WTC11 (cell line): ENCODE results near the gene NEDD4L. TPM values are rescaled to one million over a fixed set of nuclear protein-coding genes. Genes with fewer than 3 reads are reported as not detected.

Experiments
- ATAC-seq: fragments of 200-7000 bp; cut with Tn5 transposase; 2 replicates; pipeline ENCODE4 v1.10.0; 2021; ENCODE audit warnings: mild to moderate bottlenecking, moderate library complexity
- CTCF ChIA-PET: fragments of 300-600 bp; sonication (Branson Sonifier 250); formaldehyde crosslinking; loops from one replicate; lab custom pipeline; 2021; ENCODE audit warnings: antibody characterized with exemption; lab: Charles Lee
- POLR2A ChIA-PET: fragments of 350-600 bp; sonication (Branson Sonifier 250); formaldehyde crosslinking; loops from one replicate; lab custom pipeline; 2021; ENCODE audit warnings: antibody characterized with exemption; lab: Charles Lee
- DNase-seq: peaks from one replicate; pipeline ENCODE4 v3.0.0; 2021; ENCODE audit warnings: low spot score
- H3K27ac Mint-ChIP-seq: 2 replicates; pipeline ENCODE4 v1.8.0; 2021; ENCODE audit warnings: mixed read lengths
- H3K27me3 Mint-ChIP-seq: 2 replicates; pipeline ENCODE4 v1.8.0; 2021; ENCODE audit warnings: low read depth, mild to moderate bottlenecking, moderate library complexity, mixed read lengths
- H3K36me3 Mint-ChIP-seq: 2 replicates; pipeline ENCODE4 v1.8.0; 2021; ENCODE audit warnings: mixed read lengths
- H3K4me1 Mint-ChIP-seq: 2 replicates; pipeline ENCODE4 v1.8.0; 2022; ENCODE audit warnings: mixed read lengths
- H3K4me3 Mint-ChIP-seq: 2 replicates; pipeline ENCODE4 v1.8.0; 2021; ENCODE audit warnings: mild to moderate bottlenecking, moderate library complexity, mixed read lengths
- H3K9me3 Mint-ChIP-seq: 2 replicates; pipeline ENCODE4 v1.8.0; 2021; ENCODE audit warnings: mixed read lengths
- CBFB ChIP-seq: sonication (generic); formaldehyde crosslinking; IDR thresholded peaks from 2 replicates; pipeline ENCODE4 v1.8.1; 2022; ENCODE audit warnings: mild to moderate bottlenecking, low read depth, missing genetic modification reagents
- CREB1 ChIP-seq: sonication (generic); formaldehyde crosslinking; IDR thresholded peaks from 2 replicates; pipeline ENCODE4 v1.8.0; 2023; ENCODE audit warnings: mild to moderate bottlenecking, missing genetic modification reagents
- FOXK1 ChIP-seq: sonication (generic); formaldehyde crosslinking; IDR thresholded peaks from 2 replicates; pipeline ENCODE4 v1.8.0; 2022; ENCODE audit warnings: mild to moderate bottlenecking, moderate library complexity, missing genetic modification reagents
- GTF2I ChIP-seq: fragments of 250-450 bp; sonication (Bioruptor Pico); conservative IDR thresholded peaks from 2 replicates; pipeline ENCODE4 v1.4.0; 2021; ENCODE audit warnings: mild to moderate bottlenecking
- HMGXB4 ChIP-seq: sonication (generic); formaldehyde crosslinking; IDR thresholded peaks from 2 replicates; pipeline ENCODE4 v1.8.1; 2023; ENCODE audit warnings: mild to moderate bottlenecking, moderate library complexity, missing genetic modification reagents
- JUN ChIP-seq: sonication (generic); formaldehyde crosslinking; IDR thresholded peaks from 2 replicates; pipeline ENCODE4 v1.8.0; 2023; ENCODE audit warnings: mild to moderate bottlenecking, missing genetic modification reagents
- NFYB ChIP-seq: sonication (generic); formaldehyde crosslinking; conservative IDR thresholded peaks from 2 replicates; pipeline ENCODE4 v1.8.0; 2022; ENCODE audit warnings: low read depth, missing genetic modification reagents
- TCF7 ChIP-seq: sonication (generic); formaldehyde crosslinking; IDR thresholded peaks from 2 replicates; pipeline ENCODE4 v1.8.0; 2022; ENCODE audit warnings: mild to moderate bottlenecking, low read depth, missing genetic modification reagents, moderate library complexity
- TEAD1 ChIP-seq: sonication (generic); formaldehyde crosslinking; IDR thresholded peaks from 2 replicates; pipeline ENCODE4 v1.8.0; 2022; ENCODE audit warnings: mild to moderate bottlenecking, missing genetic modification reagents
- TP53 ChIP-seq: sonication (generic); formaldehyde crosslinking; IDR thresholded peaks from 2 replicates; pipeline ENCODE4 v1.8.1; 2023; ENCODE audit warnings: mild to moderate bottlenecking, missing genetic modification reagents
- USF1 ChIP-seq: sonication (generic); formaldehyde crosslinking; IDR thresholded peaks from 2 replicates; pipeline ENCODE4 v1.8.0; 2022; ENCODE audit warnings: mild to moderate bottlenecking, missing genetic modification reagents
- ZNF121 ChIP-seq: sonication (generic); formaldehyde crosslinking; IDR thresholded peaks from 2 replicates; pipeline ENCODE4 v1.8.0; 2023; ENCODE audit warnings: missing genetic modification reagents
- ZNF512 ChIP-seq: sonication (generic); formaldehyde crosslinking; IDR thresholded peaks from 2 replicates; pipeline ENCODE4 v1.8.1; 2022; ENCODE audit warnings: missing genetic modification reagents, borderline replicate concordance
- ZNF532 ChIP-seq: fragments of 250-450 bp; sonication (Bioruptor Pico); IDR thresholded peaks from 2 replicates; pipeline ENCODE4 v1.9.0; 2021; ENCODE audit warnings: mild to moderate bottlenecking, borderline replicate concordance
- ZNF671 ChIP-seq: fragments of 250-450 bp; sonication (Bioruptor Pico); IDR thresholded peaks from 2 replicates; pipeline ENCODE4 v1.8.0; 2021; ENCODE audit warnings: mild to moderate bottlenecking
- total RNA-seq: library from RNA; stranded (reverse); gene quantifications from 3 replicates; pipeline ENCODE4 v1.2.3, GENCODE V29; 2021
- TF ChIP-seq, protein P1 (sequence below): sonication (generic); formaldehyde crosslinking; IDR thresholded peaks from 2 replicates; pipeline ENCODE4 v1.8.0; 2023; ENCODE audit warnings: missing genetic modification reagents, mild to moderate bottlenecking, borderline replicate concordance
- TF ChIP-seq, protein P2 (sequence below): fragments of 250-450 bp; sonication (Bioruptor Pico); IDR thresholded peaks from 2 replicates; pipeline ENCODE4 v1.9.0; 2021; ENCODE audit warnings: moderate library complexity, mild to moderate bottlenecking, inconsistent platforms, borderline replicate concordance

The NEDD4L gene
- total RNA-seq, 1 experiment from 2014 or later: 88.0 TPM

- no peak for TF ChIP-seq ZNF532 (CRISPR knock-in tag)
- no peak for TF ChIP-seq HMGXB4 (CRISPR knock-in tag)
- TF ChIP-seq ZNF671: no peak
- no peak for TF ChIP-seq CREB1 (CRISPR knock-in tag)
- no peak for TF ChIP-seq ZNF512
Measured at GRCh38 chr18:58100154-58100553, 56.1 kb downstream of the NEDD4L start (continued).

GRCh38 chr18:58101291-58101794 lies 57.3 kb downstream of the NEDD4L start:
- DNase-seq (no peak), ATAC-seq (no peak)
- peak overlapping the region; percentile 79 for H3K27ac Mint-ChIP-seq

GRCh38 chr18:58102018-58102417 lies 58.0 kb downstream of the NEDD4L start:
- Mint-ChIP-seq H3K36me3 (0 out of 2 replicates have a peak, but pooled peaks cover under 1% of the 10 kb centered on the region), H3K27ac (peak overlapping the region; percentile 12), H3K4me1 (peaks cover 81% of the 10 kb centered on the region), H3K27me3 (no peaks in the 10 kb centered on the region), H3K4me3 (no peak overlapping the region), H3K9me3 (no peaks in the 10 kb centered on the region)
- ChIA-PET POLR2A (interaction anchor here (0.6 kb wide), 1 partner anchor 481 kb away, joined by 5 read pairs; no protein-coding TSS in a partner anchor), CTCF (interaction anchor here (0.5 to 2.6 kb wide), 4 partner anchors 20 to 153 kb away, joined by 3 to 15 read pairs (median 4); partner anchors contain the start of gene NEDD4L)
- ATAC-seq: peak; percentile 54
- no peak for DNase-seq
- TF ChIP-seq CBFB: no peak
- TF ChIP-seq FOXK1 (CRISPR knock-in tag): no peak
- TF ChIP-seq, protein P1, sequence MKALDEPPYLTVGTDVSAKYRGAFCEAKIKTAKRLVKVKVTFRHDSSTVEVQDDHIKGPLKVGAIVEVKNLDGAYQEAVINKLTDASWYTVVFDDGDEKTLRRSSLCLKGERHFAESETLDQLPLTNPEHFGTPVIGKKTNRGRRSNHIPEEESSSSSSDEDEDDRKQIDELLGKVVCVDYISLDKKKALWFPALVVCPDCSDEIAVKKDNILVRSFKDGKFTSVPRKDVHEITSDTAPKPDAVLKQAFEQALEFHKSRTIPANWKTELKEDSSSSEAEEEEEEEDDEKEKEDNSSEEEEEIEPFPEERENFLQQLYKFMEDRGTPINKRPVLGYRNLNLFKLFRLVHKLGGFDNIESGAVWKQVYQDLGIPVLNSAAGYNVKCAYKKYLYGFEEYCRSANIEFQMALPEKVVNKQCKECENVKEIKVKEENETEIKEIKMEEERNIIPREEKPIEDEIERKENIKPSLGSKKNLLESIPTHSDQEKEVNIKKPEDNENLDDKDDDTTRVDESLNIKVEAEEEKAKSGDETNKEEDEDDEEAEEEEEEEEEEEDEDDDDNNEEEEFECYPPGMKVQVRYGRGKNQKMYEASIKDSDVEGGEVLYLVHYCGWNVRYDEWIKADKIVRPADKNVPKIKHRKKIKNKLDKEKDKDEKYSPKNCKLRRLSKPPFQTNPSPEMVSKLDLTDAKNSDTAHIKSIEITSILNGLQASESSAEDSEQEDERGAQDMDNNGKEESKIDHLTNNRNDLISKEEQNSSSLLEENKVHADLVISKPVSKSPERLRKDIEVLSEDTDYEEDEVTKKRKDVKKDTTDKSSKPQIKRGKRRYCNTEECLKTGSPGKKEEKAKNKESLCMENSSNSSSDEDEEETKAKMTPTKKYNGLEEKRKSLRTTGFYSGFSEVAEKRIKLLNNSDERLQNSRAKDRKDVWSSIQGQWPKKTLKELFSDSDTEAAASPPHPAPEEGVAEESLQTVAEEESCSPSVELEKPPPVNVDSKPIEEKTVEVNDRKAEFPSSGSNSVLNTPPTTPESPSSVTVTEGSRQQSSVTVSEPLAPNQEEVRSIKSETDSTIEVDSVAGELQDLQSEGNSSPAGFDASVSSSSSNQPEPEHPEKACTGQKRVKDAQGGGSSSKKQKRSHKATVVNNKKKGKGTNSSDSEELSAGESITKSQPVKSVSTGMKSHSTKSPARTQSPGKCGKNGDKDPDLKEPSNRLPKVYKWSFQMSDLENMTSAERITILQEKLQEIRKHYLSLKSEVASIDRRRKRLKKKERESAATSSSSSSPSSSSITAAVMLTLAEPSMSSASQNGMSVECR (CRISPR knock-in tag): no peak
- TF ChIP-seq TP53 (CRISPR knock-in tag): no peak
- no peak for TF ChIP-seq USF1 (CRISPR knock-in tag)
- no peak for TF ChIP-seq GTF2I (CRISPR knock-in tag)
- TF ChIP-seq TCF7: no peak
- TF ChIP-seq, protein P2, sequence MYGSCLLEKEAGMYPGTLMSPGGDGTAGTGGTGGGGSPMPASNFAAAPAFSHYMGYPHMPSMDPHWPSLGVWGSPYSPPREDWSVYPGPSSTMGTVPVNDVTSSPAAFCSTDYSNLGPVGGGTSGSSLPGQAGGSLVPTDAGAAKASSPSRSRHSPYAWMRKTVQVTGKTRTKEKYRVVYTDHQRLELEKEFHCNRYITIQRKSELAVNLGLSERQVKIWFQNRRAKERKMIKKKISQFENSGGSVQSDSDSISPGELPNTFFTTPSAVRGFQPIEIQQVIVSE: no peak
- TF ChIP-seq ZNF121 (CRISPR knock-in tag): no peak
- no peak for TF ChIP-seq JUN (CRISPR knock-in tag)

More at GRCh38 chr18:58101291-58101794, 57.3 kb downstream of the NEDD4L start:
- Mint-ChIP-seq H3K4me1 (peaks cover 83% of the 10 kb centered on the region), H3K9me3 (no peaks in the 10 kb centered on the region), H3K4me3 (no peak overlapping the region; the same call in 1 of the 2 replicates), H3K36me3 (no peaks in the 10 kb centered on the region), H3K27me3 (no peaks in the 10 kb centered on the region)
- POLR2A ChIA-PET: no interaction called here
- CTCF ChIA-PET: interaction anchor here (0.9 to 2.6 kb wide), 3 partner anchors 21 to 58 kb away, joined by 3 to 15 read pairs (median 4); partner anchors contain the start of gene NEDD4L
- TF ChIP-seq TEAD1 (CRISPR knock-in tag): no peak
- TF ChIP-seq ZNF671: no peak
- TF ChIP-seq, protein P2: no peak
- TF ChIP-seq NFYB (CRISPR knock-in tag): no peak
